Heart left ventricle (tissue), 16 donors: ENCODE data around the gene PRKCSH. TPM values are rescaled to one million over a fixed set of nuclear protein-coding genes. Genes with fewer than 3 reads are reported as not detected.
A peak's percentile ranks its signal among the peaks of the same experiment; 100 is the strongest.

Experiments
- ATAC-seq, 4 donors: fragments of 200-7000 bp; cut with Tn5 transposase; one replicate each; pipeline ENCODE4 v1.9.1; 2020 to 2022; ENCODE audit warnings: moderate library complexity in 4 of 4, mild to moderate bottlenecking in 3 of 4, moderate number of reproducible peaks in 1 of 4
- DNase-seq, 5 donors: peaks; one replicate each; pipeline ENCODE4 v3.0.0-alpha.2; 2020
- H3K27ac ChIP-seq, 12 donors: fragments of 200-600 bp; sonication (generic) in 4 of 12; one replicate each; pipeline versions ENCODE4 v1.5.0 to v1.8.0; 2016 to 2022; ENCODE audit warnings: mild to moderate bottlenecking in 2 of 12
- H3K27me3 ChIP-seq, 9 donors: fragments of 200-600 bp; sonication (generic) in 2 of 9; one replicate each; pipeline versions ENCODE4 v1.5.1 to v1.8.0; 2016 to 2022; ENCODE audit warnings: mild to moderate bottlenecking in 3 of 9
- H3K36me3 ChIP-seq, 9 donors: fragments of 200-600 bp; sonication (generic) in 2 of 9; one replicate each; pipeline versions ENCODE4 v1.5.0 to v1.8.0; 2018 to 2022; ENCODE audit warnings: mild to moderate bottlenecking in 2 of 9
- H3K4me1 ChIP-seq, 12 donors: fragments of 200-600 bp; sonication (generic) in 4 of 12; one replicate each; pipeline versions ENCODE4 v1.5.0 to v1.8.0; 2016 to 2022; ENCODE audit warnings: mild to moderate bottlenecking in 3 of 12
- H3K4me3 ChIP-seq, 12 donors: fragments of 200-600 bp; sonication (generic) in 4 of 12; one replicate each; pipeline versions ENCODE4 v1.5.0 to v1.8.0; 2017 to 2022; ENCODE audit warnings: mild to moderate bottlenecking in 9 of 12, moderate library complexity in 4 of 12
- H3K9me3 ChIP-seq, 12 donors: fragments of 200-600 bp; sonication (generic) in 4 of 12; one replicate each; pipeline versions ENCODE4 v1.5.0 to v1.8.0; 2016 to 2022; ENCODE audit warnings: mild to moderate bottlenecking in 1 of 12
- CTCF ChIP-seq, 12 donors: fragments of 200-600 bp; sonication (generic) in 4 of 12; IDR thresholded peaks; one replicate each; pipeline versions ENCODE4 v1.5.0 to v1.8.0; 2018 to 2022; ENCODE audit warnings: antibody characterized with exemption in 12 of 12, mild to moderate bottlenecking in 5 of 12
- POLR2A ChIP-seq, 2 donors: fragments of 450-650 bp; IDR thresholded peaks; one replicate each; pipeline ENCODE4 v1.6.1; 2017; ENCODE audit warnings: antibody characterized with exemption in 2 of 2, mild to moderate bottlenecking in 2 of 2, moderate library complexity in 2 of 2
- WGBS, 4 donors: extraction: QIAGEN DNeasy Blood & Tissue Kit in 2 of 4; methylation state at CpG; one replicate each; pipeline versions ENCODE4 v1.1.5 to v1.1.7; 2013 to 2018; 5-methylcytosine and 5-hydroxymethylcytosine counted together
- intact Hi-C, 10 donors: fragments of 100-400 bp; cut with DNase I; formaldehyde crosslinking; loops; one replicate each; pipeline versions ENCODE4 v1.11.1 to v1.14.2; 2022
- polyA plus RNA-seq, 2 donors: library from polyadenylated mRNA; stranded (reverse); fragments of 200-250 nt; gene quantifications; one replicate each; pipeline ENCODE4 v1.2.3, GENCODE V29; 2013
- total RNA-seq, 9 donors: library from RNA; depleted of rRNA in 2 of 9; stranded (reverse); fragments of >200 nt in 2 of 9; fragmentation: NEBNext Ultra II Directional in 3 of 9; extraction: Animal tissue kit (Norgen Biotek cat#: 25700) in 3 of 9; gene quantifications; one replicate each; pipeline versions ENCODE4 v1.1.0 to v1.2.4, GENCODE V29; 2016 to 2023
- donor health status: ischemic (EF 13 %, LVEDD 7.1; RV severe dilation, severe dysfunction).
- donor health status: healthy with polysubstance abuse.
- donor health status: DM: no; HTN: yes; CAD: no.
- donor health status: DM: no; HTN: no; CAD: no.
- donor health status: ischemic (EF 25% LVEDD 6.9; RV normal size, moderate dysfunction).
- donor health status: ischemic (EF 25% LVEDD 5.7; RV mildly dilated, moderate dysfunction).
- donor health status: healthy.
- donor health status: DM: yes; HTN: yes; CAD: no.
- donor health status: ischemic (EF 35%, LVEDD 5.7; RV mildly dilated, moderate dysfunction).
- donor health status: nonischemic (EF 11% LVEDD 7.7; RV severe dilation, severe dysfunction).
- donor health status: DM: yes; HTN: yes; CAD: no.
- donor health status: PGD.
- donor health status: ischemic (EF 29% LVEDD 5.4; RV normal size, mild dysfunction).
- donor health status: nonischemic (EF 23%, LVEDD 6.1; RV moderate dilation, normal function).

PRKCSH gene
- total and polyA plus RNA-seq, 11 donors, result 69.3 to 210 (median 107) TPM

- intact Hi-C loops, result loop anchor here in 3 of 10 donors (5.0 to 10.0 kb wide), 2 partner anchors 90 to 93 kb away; no protein-coding TSS in a partner anchor
- H3K36me3 ChIP-seq, result peaks cover 0 to 53% (median 21%) of the 10 kb centered on the region in 9 donors
- 93 to 96% (median 94%) methylated on average over 26 to 27 of the region's 27 CpGs for WGBS, 4 donors
These were observed 59.3 kb downstream of the PRKCSH start for GRCh38 chr19:11494634-11495285.

GRCh38 chr19:11495481-11495880 is 60.0 kb downstream of the PRKCSH start:
- H3K9me3 ChIP-seq, result no peaks in the 10 kb centered on the region
- H3K27me3 ChIP-seq, result no peaks in the 10 kb centered on the region
- intact Hi-C loops, result loop anchor here in 3 of 10 donors (5.0 to 10.0 kb wide), 2 partner anchors 89 to 92 kb away; no protein-coding TSS in a partner anchor
- H3K36me3 ChIP-seq, result peaks cover 0 to 49% (median 21%) of the 10 kb centered on the region in 9 donors
- no peak overlapping the region for H3K27ac ChIP-seq
- 88 to 93% (median 90%) methylated on average over 7 to 10 of the region's 10 CpGs for WGBS, 4 donors
- ATAC-seq, result no peak
- no peaks in the 10 kb centered on the region for H3K4me1 ChIP-seq
- no peak for DNase-seq
- H3K4me3 ChIP-seq, result no peak overlapping the region
- TF ChIP-seq POLR2A (IDR thresholded peaks at IDR 0.05) (no peak), CTCF (IDR thresholded peaks at IDR 0.05) (no peak)

More at GRCh38 chr19:11494634-11495285, 59.3 kb downstream of the PRKCSH start:
- H3K27ac ChIP-seq, result no peak overlapping the region
- H3K4me1 ChIP-seq, result no peaks in the 10 kb centered on the region
- H3K27me3 ChIP-seq, result no peaks in the 10 kb centered on the region
- no peak overlapping the region for H3K4me3 ChIP-seq
- H3K9me3 ChIP-seq, result no peaks in the 10 kb centered on the region
- ATAC-seq (no peak), DNase-seq (no peak)
- TF ChIP-seq CTCF (IDR thresholded peaks at IDR 0.05) (no peak), POLR2A (IDR thresholded peaks at IDR 0.05) (no peak)

GRCh38 chr19:11495885-11496284 is 60.5 kb downstream of the PRKCSH start:
- DNase-seq, result no peak
- Histone ChIP-seq H3K27me3 (no peaks in the 10 kb centered on the region), H3K27ac (no peak overlapping the region), H3K4me3 (no peak overlapping the region), H3K36me3 (peaks cover 0 to 49% (median 21%) of the 10 kb centered on the region in 9 donors), H3K4me1 (no peaks in the 10 kb centered on the region), H3K9me3 (no peaks in the 10 kb centered on the region)
- 93 to 100% (median 96%) methylated on average over 4 to 22 of the region's 22 CpGs for WGBS, 4 donors
- ATAC-seq, result no peak
- TF ChIP-seq POLR2A (IDR thresholded peaks at IDR 0.05) (no peak), CTCF (IDR thresholded peaks at IDR 0.05) (no peak)
- intact Hi-C loops, result loop anchor here in 5 of 10 donors (2.0 to 10.0 kb wide), 4 partner anchors 89 to 93 kb away; no protein-coding TSS in a partner anchor

- DNase-seq (peak in 3 of 5 donors; percentile 57 to 86 (median 59)), ATAC-seq (peak in 3 of 4 donors; percentile 59 to 64 (median 61))
- intact Hi-C loops, result loop anchor here in 5 of 10 donors (2.0 to 10.0 kb wide), 4 partner anchors 88 to 92 kb away; no protein-coding TSS in a partner anchor
- Histone ChIP-seq H3K4me1 (no peaks in the 10 kb centered on the region), H3K4me3 (no peak overlapping the region), H3K27me3 (no peaks in the 10 kb centered on the region), H3K27ac (no peak overlapping the region), H3K36me3 (peaks cover 0 to 49% (median 21%) of the 10 kb centered on the region in 9 donors), H3K9me3 (no peaks in the 10 kb centered on the region)
- 72 to 78% (median 74%) methylated on average over 17 of the region's 17 CpGs for WGBS, 4 donors
- TF ChIP-seq CTCF (IDR thresholded peaks at IDR 0.05), result peak; percentile 37 to 65 (median 58)
- no peak for TF ChIP-seq POLR2A (IDR thresholded peaks at IDR 0.05)
These were observed 61.1 kb downstream of the PRKCSH start for GRCh38 chr19:11496391-11497163.
